ENCODE results near the gene PLCD3.

The PLCD3 gene

DNA sequence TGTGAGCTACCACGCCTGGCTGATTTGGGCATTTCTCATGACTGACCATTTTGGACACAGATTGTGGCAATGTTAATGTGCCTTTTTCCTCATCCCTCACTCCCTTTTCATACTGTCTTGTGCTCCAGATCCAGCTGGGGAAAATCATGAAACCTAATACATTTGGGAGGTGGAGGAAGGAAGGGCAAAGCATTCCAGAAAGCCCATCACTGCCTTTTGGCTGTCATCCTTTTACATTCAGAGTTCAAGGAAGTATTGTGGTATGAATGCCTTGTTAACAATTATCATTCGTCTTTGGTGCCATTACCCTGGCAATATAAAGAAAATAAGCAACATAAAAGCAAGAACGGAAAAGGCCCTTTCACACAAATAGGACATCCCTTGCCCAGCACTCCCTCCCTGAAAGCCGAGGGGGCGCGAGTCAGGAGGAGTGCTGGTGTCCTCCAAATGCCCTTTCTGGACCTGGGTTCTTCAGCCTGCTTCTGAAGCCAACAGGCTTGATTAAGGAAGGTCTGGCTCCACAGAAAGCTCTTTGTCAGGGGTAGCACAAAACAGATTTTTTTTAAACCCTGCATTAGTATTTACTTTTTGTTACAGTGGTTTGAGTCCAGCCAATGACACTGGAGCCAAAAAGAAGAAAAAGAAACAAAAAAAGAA, 51.1 kb downstream of the PLCD3 start:
- Histone ChIP-seq H3K4me1 (ENCODE audit: low read length) (peaks cover 38% of the 10 kb centered on the region), H3K27me3 (ENCODE audit: low read depth, low read length) (no peaks in the 10 kb centered on the region), H3K4me2 (ENCODE audit: low read length) (no peak overlapping the region), H4K20me1 (ENCODE audit: insufficient read depth, low read length) (no peaks in the 10 kb centered on the region), H3K9ac (ENCODE audit: low read length) (no peak overlapping the region), H3K36me3 (replicated peaks; ENCODE audit: low read depth, low read length) (peaks cover 61% of the 10 kb centered on the region), H3K4me3 (ENCODE audit: low read length) (no peak overlapping the region), H3K9me3 (ENCODE audit: insufficient read depth, low read length) (peaks cover 3% of the 10 kb centered on the region; the same call in 1 of the 2 replicates), H3K27ac (ENCODE audit: low read length) (0 out of 2 replicates have a peak overlapping the region, but pooled peaks have one; percentile 5), H3K79me2 (ENCODE audit: low read length) (peaks cover 59% of the 10 kb centered on the region), H2AFZ (ENCODE audit: low read depth, low read length) (no peak overlapping the region)
- no peak for TF ChIP-seq EZH2phosphoT487 (IDR thresholded peaks at IDR 0.05; ENCODE audit: low read depth)
- TF ChIP-seq, protein P1, sequence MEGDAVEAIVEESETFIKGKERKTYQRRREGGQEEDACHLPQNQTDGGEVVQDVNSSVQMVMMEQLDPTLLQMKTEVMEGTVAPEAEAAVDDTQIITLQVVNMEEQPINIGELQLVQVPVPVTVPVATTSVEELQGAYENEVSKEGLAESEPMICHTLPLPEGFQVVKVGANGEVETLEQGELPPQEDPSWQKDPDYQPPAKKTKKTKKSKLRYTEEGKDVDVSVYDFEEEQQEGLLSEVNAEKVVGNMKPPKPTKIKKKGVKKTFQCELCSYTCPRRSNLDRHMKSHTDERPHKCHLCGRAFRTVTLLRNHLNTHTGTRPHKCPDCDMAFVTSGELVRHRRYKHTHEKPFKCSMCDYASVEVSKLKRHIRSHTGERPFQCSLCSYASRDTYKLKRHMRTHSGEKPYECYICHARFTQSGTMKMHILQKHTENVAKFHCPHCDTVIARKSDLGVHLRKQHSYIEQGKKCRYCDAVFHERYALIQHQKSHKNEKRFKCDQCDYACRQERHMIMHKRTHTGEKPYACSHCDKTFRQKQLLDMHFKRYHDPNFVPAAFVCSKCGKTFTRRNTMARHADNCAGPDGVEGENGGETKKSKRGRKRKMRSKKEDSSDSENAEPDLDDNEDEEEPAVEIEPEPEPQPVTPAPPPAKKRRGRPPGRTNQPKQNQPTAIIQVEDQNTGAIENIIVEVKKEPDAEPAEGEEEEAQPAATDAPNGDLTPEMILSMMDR (IDR thresholded peaks at IDR 0.05; ENCODE audit: low read depth, low read length): no peak

DNA sequence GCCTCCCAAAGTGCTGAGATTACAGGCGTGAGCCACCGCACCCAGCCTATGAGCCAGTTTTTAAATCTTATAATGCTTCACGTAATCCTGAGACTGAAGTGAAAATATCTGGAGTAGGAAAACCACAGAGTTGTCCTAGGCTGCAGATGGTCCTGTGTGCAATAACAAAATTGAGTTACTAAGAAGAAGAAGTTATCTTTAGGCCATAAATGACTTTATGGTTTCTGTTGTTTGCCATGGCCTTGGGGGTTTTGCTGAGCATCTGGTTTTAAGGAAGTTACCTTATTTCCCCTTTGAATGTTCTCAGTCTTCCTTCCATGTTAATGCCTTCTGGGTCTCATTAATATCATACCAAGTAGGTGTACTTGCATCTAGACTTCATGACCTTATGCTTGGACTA, 54.7 kb downstream of the PLCD3 start:
- H3K9me3 ChIP-seq (ENCODE audit: insufficient read depth, low read length): peaks cover 3% of the 10 kb centered on the region; the same call in 1 of the 2 replicates
- H2AFZ ChIP-seq (ENCODE audit: low read depth, low read length): no peak overlapping the region
- H3K36me3 ChIP-seq (replicated peaks; ENCODE audit: low read depth, low read length): peaks cover 67% of the 10 kb centered on the region
- 0 out of 2 replicates have a peak, but pooled peaks cover 5% of the 10 kb centered on the region for H4K20me1 ChIP-seq (ENCODE audit: insufficient read depth, low read length)
- peak overlapping the region; percentile 91 for H3K27ac ChIP-seq (ENCODE audit: low read length)
- peaks cover 90% of the 10 kb centered on the region for H3K79me2 ChIP-seq (ENCODE audit: low read length)
- H3K4me3 ChIP-seq (ENCODE audit: low read length): peak overlapping the region; percentile 34
- H3K4me1 ChIP-seq (ENCODE audit: low read length): peaks cover 37% of the 10 kb centered on the region
- H3K9ac ChIP-seq (ENCODE audit: low read length): peak overlapping the region; percentile 67; the same call in 1 of the 2 replicates
- TF ChIP-seq, protein P1 (IDR thresholded peaks at IDR 0.05; ENCODE audit: low read depth, low read length): no peak
- no peak for TF ChIP-seq EZH2phosphoT487 (IDR thresholded peaks at IDR 0.05; ENCODE audit: low read depth)
- H3K4me2 ChIP-seq (ENCODE audit: low read length): peak overlapping the region; percentile 57
- no peaks in the 10 kb centered on the region for H3K27me3 ChIP-seq (ENCODE audit: low read depth, low read length)

DNA sequence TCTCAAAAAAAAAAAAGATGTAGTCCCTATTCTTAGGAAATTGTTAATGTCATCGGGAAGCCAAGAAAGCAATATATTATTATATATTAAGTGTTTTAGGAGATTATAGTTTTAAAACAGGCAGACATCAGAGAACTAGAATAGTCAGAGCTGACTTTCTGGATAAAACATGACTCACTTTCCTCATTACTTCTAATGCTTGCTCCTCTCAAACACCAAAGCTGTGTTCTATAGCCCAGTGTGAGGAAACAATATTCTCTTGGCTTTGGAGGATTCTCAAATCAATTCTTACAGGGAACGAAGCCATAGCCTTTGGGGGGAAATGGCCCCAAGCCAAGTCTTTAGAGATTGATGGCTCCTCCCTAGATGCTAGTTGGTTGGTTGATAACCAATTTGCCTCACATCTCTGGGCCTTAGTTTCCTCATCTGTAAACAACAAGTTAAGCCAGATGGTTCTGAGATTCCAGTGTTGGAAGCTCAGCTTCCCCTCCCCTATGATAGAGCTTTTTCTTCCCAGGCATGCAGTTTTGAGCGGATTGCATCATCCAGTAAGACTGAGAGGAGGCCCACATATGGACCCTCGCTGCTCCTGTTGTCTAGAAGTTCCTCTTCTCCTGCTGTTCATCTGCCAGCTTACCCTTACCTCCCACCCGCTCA, 58.8 kb downstream of the PLCD3 start:
- Histone ChIP-seq H3K79me2 (ENCODE audit: low read length) (peaks cover 95% of the 10 kb centered on the region), H3K9me3 (ENCODE audit: insufficient read depth, low read length) (peaks cover 3% of the 10 kb centered on the region; the same call in 1 of the 2 replicates), H3K36me3 (replicated peaks; ENCODE audit: low read depth, low read length) (peaks cover 51% of the 10 kb centered on the region), H3K9ac (ENCODE audit: low read length) (no peak overlapping the region), H3K4me2 (ENCODE audit: low read length) (no peak overlapping the region), H3K27ac (ENCODE audit: low read length) (peak overlapping the region; percentile 13; the same call in 1 of the 2 replicates), H4K20me1 (ENCODE audit: insufficient read depth, low read length) (0 out of 2 replicates have a peak, but pooled peaks cover 5% of the 10 kb centered on the region), H2AFZ (ENCODE audit: low read depth, low read length) (no peak overlapping the region), H3K27me3 (ENCODE audit: low read depth, low read length) (no peaks in the 10 kb centered on the region), H3K4me3 (ENCODE audit: low read length) (no peak overlapping the region), H3K4me1 (ENCODE audit: low read length) (peaks cover 29% of the 10 kb centered on the region)
- TF ChIP-seq EZH2phosphoT487 (IDR thresholded peaks at IDR 0.05; ENCODE audit: low read depth): no peak
- TF ChIP-seq, protein P1 (IDR thresholded peaks at IDR 0.05; ENCODE audit: low read depth, low read length): no peak

DNA sequence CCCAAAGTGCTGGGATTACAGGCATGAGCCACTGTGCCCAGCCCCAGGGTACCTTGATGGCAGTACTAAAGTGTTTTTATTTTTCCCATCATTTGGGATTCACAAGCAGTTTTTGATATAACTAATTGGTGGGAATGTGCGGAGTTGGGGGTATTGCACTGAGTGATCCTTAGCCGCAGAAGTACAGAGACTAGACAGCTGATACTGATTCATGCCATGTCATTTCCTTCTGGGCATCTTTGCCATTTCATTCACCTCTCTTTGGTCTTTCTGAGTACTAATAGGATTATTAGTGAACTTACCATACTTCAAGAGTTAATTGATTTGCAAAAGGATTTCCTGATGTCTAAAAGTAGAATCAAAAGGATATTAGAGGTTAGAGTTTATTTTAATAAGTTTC, 61.5 kb downstream of the PLCD3 start:
- H3K27ac ChIP-seq (ENCODE audit: low read length): no peak overlapping the region
- no peak overlapping the region for H2AFZ ChIP-seq (ENCODE audit: low read depth, low read length)
- peaks cover 15% of the 10 kb centered on the region; the same call in 1 of the 2 replicates for H4K20me1 ChIP-seq (ENCODE audit: insufficient read depth, low read length)
- H3K4me1 ChIP-seq (ENCODE audit: low read length): peaks cover 2% of the 10 kb centered on the region
- TF ChIP-seq, protein P1 (IDR thresholded peaks at IDR 0.05; ENCODE audit: low read depth, low read length): no peak
- TF ChIP-seq EZH2phosphoT487 (IDR thresholded peaks at IDR 0.05; ENCODE audit: low read depth): no peak
- H3K4me2 ChIP-seq (ENCODE audit: low read length): no peak overlapping the region
- H3K9me3 ChIP-seq (ENCODE audit: insufficient read depth, low read length): no peaks in the 10 kb centered on the region
- no peak overlapping the region for H3K4me3 ChIP-seq (ENCODE audit: low read length)
- no peak overlapping the region for H3K9ac ChIP-seq (ENCODE audit: low read length)
- H3K27me3 ChIP-seq (ENCODE audit: low read depth, low read length): no peaks in the 10 kb centered on the region
- H3K36me3 ChIP-seq (replicated peaks; ENCODE audit: low read depth, low read length): peaks cover 52% of the 10 kb centered on the region
- H3K79me2 ChIP-seq (ENCODE audit: low read length): peaks cover 95% of the 10 kb centered on the region

Measured in OCI-LY3 (cell line).